Measurements from ENCODE around the gene PASK. TPM values are rescaled to one million over a fixed set of nuclear protein-coding genes. Genes with fewer than 3 reads are reported as not detected.

The PASK gene
- total and polyA plus RNA-seq, 2 of the 4 experiments (the other 2 are of a cell fraction) = 4.1 TPM

- Histone ChIP-seq H4K20me1 (ENCODE audit: insufficient read depth, low read length) (peaks cover 17% of the 10 kb centered on the region), H3K4ac (ENCODE audit: low read depth, low read length) (no peak overlapping the region), H3K79me1 (ENCODE audit: low read depth in 1 of 2, low read length in 2 of 2) (peaks cover 10 to 35% of the 10 kb centered on the region in 2 experiments; a peak in 3 of 4 replicates), H2BK120ac (ENCODE audit: low read depth, low read length) (no peak overlapping the region), H3K14ac (replicated peaks; ENCODE audit: low read depth, low read length) (no peak overlapping the region), H4K5ac (ENCODE audit: low read depth, low read length) (no peak overlapping the region), H2BK20ac (ENCODE audit: low read depth, low read length) (no peak overlapping the region), H3K4me1 (ENCODE audit: control insufficient read depth, insufficient read depth, low read length) (peaks cover 9% of the 10 kb centered on the region), H3K18ac (ENCODE audit: low read depth, low read length) (no peak overlapping the region), H4K91ac (ENCODE audit: insufficient read depth, low read depth, low read length) (no peak overlapping the region), H3K36me3 (ENCODE audit: control insufficient read depth, insufficient read depth, low read length) (peaks cover 30% of the 10 kb centered on the region), H3K23ac (ENCODE audit: low read depth, low read length) (0 out of 2 replicates have a peak overlapping the region, but pooled peaks have one; percentile 20), H3K27ac (ENCODE audit: insufficient read depth, low read length) (no peak overlapping the region), H3K9me1 (ENCODE audit: insufficient read depth, low read length) (peaks cover 19% of the 10 kb centered on the region), H2BK5ac (ENCODE audit: low read depth, low read length, poor library complexity, severe bottlenecking) (no peak overlapping the region), H3K27me3 (ENCODE audit: control insufficient read depth, insufficient read depth, low read length) (no peaks in the 10 kb centered on the region), H2AK5ac (ENCODE audit: low read depth, low read length) (no peak overlapping the region), H3K56ac (ENCODE audit: extremely low read depth, insufficient read depth, low read length) (no peak overlapping the region), H3K9me3 (ENCODE audit: control insufficient read depth, insufficient read depth, low read length) (no peaks in the 10 kb centered on the region), H4K8ac (ENCODE audit: low read depth in 2 of 2, low read length in 2 of 2) (no peak overlapping the region), H3K4me2 (ENCODE audit: low read depth, low read length) (no peak overlapping the region), H2BK15ac (ENCODE audit: low read depth, low read length) (no peak overlapping the region), H3K9ac (ENCODE audit: low read depth, low read length) (no peak overlapping the region), H3K4me3 (ENCODE audit: insufficient read depth, low read depth, low read length) (no peak overlapping the region), H2AFZ (replicated peaks; ENCODE audit: low read length, poor library complexity) (no peak overlapping the region), H2AK9ac (replicated peaks; ENCODE audit: low read depth, low read length, poor library complexity) (no peak overlapping the region)
- ChIA-PET CTCF (no interaction called here), POLR2A (ENCODE audit: unreplicated experiment) (no interaction called here)
- dilution Hi-C loops (cut with HindIII; ENCODE audit: low sequenced_read_pairs, unreplicated experiment) = no loop called here
- in situ Hi-C loops (cut with MboI; ENCODE audit: low sequenced_read_pairs) = no loop called here
- BruUV-seq (replicated peaks) = no TSS peak
- peak; percentile 71 for DNase-seq
- intact Hi-C loops (cut with micrococcal nuclease) = no loop called here
- no peak for TF ChIP-seq CHD1 (IDR thresholded peaks at IDR 0.05; ENCODE audit: low read depth, low read length)
- TF ChIP-seq SMC3 (IDR thresholded peaks at IDR 0.05; ENCODE audit: low read depth, low read length) = no peak
- TF ChIP-seq FOS (IDR thresholded peaks at IDR 0.05; ENCODE audit: low read depth, low read length) = peak; percentile 28; the same call in 1 of the 2 replicates
- peak; percentile 62 for TF ChIP-seq BHLHE40 (IDR thresholded peaks at IDR 0.05; ENCODE audit: low read depth, low read length)
- no peak for ATAC-seq (ENCODE audit: low read depth)
- WGBS, 2 experiments (ENCODE audit: extremely low coverage in 2 of 2, insufficient read length in 1 of 2) = 90% methylated on average over 2 of the region's 9 CpGs; no CpG with 5 or more reads in 1 of the 2 experiments
Measured at GRCh38 chr2:241157841-241158545, 8.7 kb upstream of the PASK start.

Data from IMR-90 (cell line).